ENCODE data around the gene MTCL1.

Gene MTCL1

DNA sequence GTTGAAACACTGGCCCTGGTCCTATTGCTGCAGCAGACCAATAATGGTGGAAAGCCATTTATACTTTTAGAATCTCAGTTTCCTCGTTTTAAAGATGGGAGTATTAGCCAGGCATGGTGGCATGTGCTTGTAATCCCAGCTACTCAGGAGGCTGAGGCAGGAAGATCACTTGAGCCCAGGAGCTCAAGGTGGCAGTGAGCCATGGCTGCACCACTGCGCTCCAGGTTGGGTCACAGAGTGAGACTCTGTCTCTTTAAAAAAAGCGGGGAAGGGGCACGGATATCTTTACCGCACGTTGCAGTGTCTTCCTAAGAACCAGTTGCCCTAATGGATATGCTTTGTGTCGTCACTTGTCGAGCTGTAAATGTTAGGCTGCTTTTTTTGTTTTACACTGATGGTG, 8.3 kb downstream of the MTCL1 start:
- no peak for DNase-seq (ENCODE audit: low read depth)

DNA sequence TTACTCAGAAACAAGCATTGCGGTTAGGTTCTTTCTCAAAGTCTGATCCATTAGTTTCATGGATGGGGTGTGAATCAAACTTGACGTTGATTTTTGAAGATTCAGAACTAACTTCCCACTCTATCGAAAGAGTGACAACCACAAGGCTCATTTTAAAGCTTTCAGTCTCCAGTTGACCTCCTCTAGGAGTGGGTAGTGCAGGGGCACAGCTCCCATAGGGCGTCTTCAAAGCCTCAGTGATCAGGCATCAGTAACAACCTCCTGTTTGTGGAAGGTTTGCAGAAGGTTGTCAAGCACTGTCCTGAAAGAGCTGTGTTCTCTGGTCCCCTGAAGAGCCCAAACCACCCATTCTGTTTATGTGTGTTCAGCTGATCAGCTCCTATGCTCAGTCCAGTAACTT, 10.2 kb downstream of the MTCL1 start:
- no peak for DNase-seq (ENCODE audit: low read depth)

DNA sequence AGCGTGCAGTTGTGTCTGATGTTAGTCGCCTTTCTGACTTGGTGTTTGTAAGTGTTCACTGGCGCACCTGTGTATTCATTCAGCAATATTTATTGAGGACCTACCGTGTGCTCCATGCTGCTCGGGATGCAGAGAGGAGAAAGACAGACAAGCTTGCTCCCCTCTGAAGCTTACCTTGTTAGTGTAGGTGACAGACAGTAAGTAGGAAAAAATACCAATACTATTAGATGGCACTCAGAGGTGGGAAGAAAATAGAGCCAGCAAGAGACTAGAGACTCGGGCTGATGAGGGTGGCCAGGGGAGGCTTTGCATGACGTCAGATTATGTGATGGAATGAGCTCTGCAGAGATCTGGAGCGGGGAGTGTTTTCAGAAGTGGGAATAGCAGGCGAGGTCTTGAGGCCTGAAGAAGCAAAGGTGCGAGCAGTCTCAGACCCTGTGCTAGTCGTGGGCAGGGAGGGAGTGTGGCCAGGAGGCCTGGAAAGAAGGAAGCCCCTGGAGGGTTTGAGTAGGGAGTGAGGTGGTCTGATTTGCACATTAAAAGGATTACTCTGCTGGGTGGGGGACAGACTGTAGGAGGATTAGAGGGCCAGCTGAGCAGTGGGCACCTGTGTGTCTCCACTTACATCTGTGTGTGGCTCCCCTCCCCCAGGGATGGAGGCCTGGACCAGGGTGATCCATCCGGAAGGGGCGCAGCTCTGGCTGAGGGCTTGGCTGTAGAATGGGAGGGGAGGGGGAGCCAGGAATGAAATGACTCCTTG, 11.8 kb downstream of the MTCL1 start:
- DNase-seq (ENCODE audit: low read depth), result no peak

DNA sequence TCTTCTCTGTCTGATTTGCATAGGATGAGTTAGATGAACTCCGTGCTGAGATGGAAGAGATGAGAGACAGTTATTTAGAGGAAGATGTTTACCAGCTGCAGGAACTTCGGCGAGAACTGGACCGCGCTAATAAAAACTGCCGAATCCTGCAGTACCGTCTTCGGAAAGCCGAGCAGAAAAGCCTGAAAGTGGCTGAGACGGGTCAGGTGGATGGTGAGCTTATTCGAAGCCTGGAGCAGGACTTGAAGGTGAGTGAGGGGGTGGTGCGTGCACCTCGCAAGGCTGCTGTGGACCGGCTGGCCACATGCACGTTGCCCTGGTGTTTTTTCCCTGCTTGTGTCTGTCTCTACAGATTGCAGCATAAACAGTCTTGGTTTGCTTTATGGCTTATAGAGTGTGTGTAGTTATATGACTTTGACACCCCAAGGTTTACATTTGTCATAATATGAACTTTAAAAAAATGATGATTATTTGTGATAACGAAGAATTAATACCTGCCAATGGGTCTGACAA, 13.1 kb downstream of the MTCL1 start:
- no peak for DNase-seq (ENCODE audit: low read depth)

DNA sequence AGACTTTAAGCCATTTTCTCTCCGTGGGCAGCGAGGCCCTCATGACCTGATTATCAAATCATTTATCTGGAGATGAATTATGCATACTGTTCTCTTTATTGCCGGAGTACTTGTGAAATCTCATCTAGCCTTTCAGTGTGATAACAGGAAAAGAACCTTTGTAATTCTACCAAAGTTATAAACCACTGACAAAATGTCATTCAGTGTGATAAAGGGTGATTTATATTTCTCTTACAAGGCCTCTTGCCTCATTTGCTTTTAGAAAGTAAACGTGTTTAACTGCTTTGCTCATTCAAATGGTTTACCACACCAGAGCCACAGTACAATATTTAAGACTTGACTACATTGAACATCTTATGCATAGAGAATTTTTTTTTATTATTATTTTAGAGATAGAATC, 13.8 kb downstream of the MTCL1 start:
- DNase-seq (ENCODE audit: low read depth), result no peak

DNA sequence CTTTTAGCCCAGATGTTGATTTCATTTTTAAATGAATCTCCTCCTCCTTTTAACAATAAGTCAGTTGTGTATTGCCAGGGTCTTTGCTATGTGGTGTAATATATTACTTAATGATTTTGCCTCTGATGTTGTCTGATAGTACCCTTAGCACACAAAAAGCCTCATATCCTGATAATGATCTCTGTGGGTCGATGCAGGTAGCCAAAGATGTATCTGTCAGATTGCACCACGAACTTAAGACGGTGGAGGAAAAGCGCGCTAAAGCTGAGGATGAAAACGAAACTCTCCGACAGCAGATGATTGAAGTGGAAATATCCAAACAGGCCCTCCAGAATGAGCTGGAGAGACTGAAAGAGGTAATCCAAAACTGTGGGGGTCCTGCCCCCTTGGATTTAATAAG, 14.8 kb downstream of the MTCL1 start:
- DNase-seq (ENCODE audit: low read depth), result no peak

DNA sequence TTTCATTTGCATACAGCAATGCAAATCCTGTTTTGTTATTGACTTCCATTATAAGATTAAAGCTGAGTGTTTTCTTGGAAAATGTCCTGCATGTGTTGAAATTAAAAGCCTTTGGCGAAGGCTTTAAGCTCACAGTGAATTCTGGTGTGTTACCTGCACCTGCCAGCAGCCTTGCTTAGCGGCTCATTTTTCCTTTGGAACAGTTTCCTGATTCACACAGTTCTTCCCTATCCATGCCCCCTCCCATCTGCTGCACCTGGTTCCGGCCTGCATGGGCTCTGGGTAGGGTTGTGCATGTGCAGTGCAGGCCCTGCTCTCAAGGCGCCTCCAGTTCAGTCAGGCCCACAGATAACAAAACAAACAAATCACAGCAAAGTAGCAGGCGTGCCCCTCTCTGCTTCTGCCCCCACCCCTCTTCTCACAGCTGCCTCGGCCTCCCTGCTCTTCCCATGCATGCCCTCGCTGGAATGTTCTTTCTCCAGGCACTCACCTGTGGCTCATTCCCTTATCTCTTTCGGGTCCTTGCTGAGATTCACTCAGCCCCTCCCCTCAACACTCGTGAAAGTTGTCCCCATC, 15.8 kb downstream of the MTCL1 start:
- DNase-seq (ENCODE audit: low read depth), result no peak

DNA sequence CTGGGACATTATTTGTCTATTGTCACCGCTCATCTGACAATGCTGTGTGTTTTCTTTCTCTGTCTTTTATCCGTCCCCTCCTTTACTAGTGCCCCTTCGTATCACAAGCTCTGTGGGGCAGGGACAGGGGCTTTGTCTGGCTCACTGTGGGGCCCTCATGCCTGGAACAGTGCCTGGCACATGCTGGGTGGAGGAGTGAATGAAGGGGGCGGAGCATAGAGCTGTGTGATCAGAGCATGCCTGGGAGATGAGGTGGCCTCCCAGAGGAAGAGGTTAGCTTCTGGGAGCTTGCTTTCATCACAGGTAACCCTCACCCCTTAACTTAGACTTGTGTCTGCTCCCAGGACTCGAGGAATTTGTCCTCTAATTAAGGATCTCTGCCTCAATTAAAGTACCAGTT, 16.4 kb downstream of the MTCL1 start:
- no peak for DNase-seq (ENCODE audit: low read depth)

DNA sequence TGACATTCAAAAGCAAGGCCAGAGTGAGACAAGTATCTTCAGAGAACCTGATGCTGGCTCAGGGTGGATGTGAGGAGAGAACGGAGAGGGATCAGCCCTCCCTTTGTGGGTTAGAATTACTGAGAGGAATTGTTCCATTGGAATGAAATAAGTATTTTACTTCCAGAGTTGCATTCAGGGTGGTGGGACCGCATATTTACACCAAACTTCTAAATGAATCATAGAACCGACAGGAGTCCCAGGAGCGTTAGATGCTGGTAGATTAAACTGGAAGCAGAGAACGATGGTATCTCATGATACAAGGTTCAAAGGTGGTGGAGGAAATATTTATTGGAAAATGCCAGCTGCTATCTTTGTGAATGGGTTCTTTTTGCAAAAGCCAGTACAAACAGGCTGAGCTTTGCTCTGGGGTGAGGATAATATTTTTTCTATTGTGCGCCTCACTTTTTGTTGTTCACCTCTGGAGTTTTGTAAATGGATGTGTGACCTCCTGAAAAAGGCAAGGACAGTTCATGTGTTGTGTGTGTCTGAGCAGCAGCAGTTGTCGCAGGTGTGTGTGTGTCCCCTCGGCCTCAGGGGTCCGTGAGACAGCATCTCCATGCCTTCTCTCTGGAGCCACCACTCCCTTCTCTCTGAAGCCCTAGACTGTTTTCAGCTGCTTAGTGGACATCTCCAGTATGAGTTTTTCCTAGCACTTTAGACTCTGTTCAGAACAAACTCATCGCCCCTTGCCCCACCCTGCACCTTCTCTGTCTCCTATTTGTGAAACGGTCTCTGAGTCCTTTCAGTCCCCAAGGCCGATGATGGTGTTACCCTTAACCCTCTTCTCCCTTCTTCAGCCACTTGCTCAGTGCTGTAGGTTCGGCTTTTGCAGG, 17.8 kb downstream of the MTCL1 start:
- DNase-seq (ENCODE audit: low read depth), result no peak

DNA sequence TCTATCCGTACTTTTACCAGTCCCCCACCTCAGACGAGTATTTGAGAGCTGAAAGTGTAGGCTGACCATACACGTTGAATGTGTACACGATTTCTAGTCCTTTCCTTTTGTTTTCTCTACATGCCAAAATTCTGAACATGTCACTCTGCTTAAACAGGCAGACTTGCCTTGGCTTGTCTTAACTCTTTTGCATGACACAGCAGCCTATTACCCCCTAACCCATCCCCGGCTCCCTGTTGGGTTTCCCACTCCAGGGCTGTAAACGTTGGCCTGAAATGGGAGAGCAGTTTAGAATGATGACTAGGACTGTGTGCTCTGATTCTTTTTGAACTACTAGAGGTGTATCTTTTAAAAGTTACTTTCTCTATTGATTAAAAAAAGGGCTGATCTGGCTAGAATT, 19.1 kb downstream of the MTCL1 start:
- DNase-seq (ENCODE audit: low read depth), result no peak

DNA sequence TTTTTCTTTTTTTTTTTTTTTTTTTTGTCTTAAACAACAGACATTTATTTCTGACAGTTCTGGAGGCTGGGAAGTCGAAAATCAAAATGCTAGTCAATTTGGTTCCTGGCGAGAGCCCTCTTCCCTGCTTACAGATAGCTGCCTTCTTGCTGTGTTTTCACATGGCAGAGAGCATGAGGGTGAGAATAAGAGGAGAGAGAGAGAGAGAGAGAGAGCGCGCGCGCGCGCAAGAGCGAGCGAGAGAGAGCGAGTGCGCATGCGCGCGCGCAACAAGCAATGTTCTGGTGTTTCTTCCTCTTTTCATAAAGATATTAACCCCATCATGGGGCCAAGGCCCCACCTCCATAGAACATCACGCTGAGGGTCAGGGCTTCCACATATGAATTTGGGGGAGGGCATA, 20.9 kb downstream of the MTCL1 start:
- DNase-seq (ENCODE audit: low read depth), result no peak

DNA sequence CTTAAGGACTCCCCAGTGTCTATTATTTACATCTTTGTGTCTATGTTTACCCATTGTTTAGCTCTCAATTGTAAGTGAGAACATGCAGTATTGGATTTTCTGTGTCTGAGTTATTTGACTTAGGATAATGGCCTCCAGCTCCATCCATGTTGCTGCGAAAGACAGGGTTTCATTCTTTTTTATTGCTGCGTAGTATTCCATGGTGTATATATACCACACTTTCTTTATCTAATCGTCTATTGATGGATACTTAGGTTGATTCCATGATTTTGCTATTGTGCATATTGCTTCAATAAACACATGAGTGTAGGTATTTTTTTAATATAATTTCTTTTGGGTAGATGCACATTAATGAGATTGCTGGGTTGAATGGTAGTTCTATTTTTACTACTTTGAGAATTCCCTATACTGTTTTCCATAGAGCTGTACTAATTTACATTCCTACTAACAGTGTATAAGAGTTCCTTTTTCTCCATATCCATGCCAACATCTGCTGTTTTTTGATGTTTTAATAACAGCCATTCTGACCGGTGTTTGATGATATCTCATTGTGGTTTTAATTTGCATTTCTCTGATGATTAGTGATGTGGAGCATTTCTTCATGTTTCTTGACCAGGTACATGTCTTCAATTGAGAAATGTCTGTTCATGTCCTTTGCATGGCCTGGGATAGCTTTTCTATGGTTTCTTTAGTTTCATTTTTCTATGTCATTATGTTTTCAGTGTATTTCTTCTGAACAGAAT, 21.8 kb downstream of the MTCL1 start:
- DNase-seq (ENCODE audit: low read depth), result no peak

DNA sequence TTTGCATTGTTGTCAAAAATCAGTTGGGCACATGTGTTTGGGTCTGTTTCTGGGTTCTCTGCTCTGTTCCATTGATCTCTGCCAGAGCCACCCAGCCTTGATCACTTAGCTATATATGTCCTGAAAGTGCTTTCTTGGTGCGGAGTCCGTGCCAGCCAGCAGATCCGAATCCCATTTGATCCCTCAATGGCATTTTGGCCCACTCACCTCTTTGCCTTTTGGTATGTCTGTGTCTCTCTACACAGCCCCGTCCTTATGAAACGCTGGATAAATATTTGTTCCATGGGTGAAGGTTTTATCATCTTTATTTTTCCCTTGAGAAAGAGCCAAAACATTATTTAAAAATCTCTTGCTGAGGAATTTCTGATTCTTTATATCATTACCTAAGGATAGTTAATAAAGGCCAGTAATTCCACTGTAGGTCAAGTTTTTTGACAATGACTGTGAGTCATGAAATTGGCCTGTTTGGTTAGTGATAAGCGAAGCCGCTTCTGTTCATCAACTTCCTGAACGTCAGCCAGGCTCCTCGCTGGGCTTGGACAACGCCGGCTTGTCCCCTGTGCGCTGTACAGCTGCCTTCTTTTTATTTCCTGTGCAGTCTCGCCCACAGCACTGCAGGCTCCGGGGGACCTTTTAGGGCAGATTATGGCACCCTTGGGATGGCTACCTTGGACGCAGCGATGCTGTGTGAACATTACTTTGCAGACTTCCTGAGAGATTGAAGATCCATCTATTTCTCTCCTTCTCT, 24.9 kb downstream of the MTCL1 start:
- DNase-seq (ENCODE audit: low read depth), result no peak

DNA sequence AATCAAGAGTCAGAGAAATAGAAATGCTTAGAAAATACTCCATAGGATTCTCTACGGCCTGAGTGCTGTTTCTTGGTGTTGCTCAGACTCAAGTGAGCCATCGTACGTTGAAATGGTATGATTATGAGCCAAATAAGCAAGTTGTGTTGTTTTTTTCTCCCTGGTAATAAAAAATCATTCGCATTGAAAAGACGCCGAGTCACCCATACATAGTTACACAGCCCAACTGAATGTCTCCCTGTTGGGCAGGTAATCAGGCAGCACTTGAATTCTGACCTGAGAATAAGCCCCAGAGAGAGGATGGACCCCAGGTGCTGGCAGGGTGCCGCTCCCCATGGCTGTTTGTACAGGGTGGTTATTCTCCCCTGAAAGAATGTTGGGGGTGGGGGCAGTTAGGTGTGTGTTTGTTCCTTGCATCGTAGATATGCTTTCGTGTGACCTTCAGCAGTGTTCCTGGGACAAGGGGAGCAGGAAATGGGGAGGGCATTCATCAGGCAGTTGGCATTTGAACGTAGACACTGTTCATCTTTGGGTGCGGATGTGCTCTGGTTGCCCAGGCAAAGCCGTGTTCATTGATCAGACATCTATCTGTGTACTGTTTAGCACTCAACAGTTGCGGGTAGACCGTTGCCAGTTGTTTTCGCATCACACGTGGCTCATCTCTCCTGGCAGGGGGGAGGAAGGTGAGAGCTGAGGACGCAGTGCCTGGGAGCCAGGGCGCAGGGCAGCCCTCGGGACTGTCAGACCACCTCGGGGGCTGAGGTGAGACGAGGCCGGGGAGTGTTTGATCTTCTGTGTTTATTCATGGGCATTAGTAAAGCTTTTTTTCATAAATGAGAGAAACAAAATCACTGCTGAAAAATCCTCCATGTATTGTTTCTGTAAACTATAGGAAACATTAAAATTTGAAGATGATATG, 27.3 kb downstream of the MTCL1 start:
- no peak for DNase-seq (ENCODE audit: low read depth)

DNA sequence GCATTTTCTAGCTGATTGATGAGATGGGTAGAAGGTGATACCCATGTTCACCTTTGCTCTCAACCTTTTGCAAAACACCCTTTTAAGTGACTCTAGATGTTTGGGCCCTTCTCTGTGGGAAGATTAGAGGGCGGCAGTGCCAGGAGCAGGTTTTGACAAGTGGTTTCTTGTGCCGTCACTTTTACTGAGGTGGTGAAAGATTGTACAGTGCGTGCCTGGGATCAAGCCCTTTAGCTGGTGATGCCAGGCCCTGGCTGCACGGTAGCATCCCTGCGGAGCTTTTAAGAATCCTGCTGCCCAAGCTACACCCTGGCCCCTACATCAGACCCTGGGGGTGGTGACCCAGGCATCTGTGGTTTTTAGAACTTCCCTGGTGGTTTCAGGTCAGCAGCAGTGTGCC, 29.1 kb downstream of the MTCL1 start:
- DNase-seq (ENCODE audit: low read depth), result no peak

DNA sequence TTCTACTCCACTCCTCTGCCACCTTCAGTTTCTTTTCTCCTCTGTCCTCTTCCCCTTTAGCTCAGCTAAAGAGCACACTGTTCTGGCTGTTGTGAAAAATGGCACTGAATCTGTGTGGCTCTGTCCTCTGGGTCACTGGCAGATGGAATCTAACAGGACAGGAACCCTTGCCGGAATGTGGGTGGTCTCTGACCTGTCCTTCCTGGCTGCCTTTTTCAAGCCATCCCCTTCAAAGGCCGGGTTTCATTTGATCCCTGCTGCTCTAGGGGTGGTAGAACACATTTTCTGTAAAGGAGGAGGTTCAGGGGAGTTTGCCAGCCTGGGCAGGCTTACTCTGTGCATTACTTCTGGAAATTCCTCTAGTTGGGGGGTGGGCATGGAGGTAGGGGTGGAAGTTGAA, 29.9 kb downstream of the MTCL1 start:
- DNase-seq (ENCODE audit: low read depth), result no peak

DNA sequence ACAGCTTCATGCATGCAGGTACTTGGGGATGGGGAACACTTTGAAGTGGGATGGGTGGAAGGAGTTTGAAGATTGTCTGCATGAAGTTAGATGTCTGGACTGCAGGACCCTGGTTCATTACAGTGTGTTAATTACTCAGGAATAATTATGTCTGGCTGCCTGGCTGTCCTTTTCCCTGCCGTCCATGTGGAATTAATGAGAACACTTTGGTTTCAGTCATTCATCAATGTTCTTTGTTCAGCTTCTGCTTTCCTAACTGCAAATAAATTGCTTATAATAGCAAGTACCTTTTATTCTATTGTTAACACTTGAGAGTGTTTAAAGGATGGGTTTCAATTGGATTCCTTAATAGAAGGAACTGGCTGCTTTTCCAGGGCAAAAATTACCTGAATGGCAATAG, 35.8 kb downstream of the MTCL1 start:
- DNase-seq (ENCODE audit: low read depth), result no peak

DNA sequence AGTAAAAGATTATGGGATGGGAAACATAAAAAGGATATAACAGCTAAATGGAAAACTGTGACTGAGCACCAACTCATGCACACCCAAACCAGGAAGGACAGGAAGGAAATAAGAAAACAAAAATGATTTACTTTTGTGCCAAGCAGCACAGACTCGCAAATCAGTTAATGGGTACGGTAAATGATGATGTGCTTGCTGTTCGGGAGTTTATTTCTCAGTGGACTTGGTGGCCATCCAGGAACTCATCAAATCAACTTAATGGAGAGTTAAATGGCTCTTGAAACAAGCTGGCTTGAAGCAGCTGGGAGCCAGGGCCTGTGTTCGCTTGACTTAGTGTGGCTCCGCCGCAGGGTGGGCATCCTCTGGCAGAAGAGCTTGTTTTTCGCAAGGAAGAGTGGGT, 36.2 kb downstream of the MTCL1 start:
- no peak for DNase-seq (ENCODE audit: low read depth)

DNA sequence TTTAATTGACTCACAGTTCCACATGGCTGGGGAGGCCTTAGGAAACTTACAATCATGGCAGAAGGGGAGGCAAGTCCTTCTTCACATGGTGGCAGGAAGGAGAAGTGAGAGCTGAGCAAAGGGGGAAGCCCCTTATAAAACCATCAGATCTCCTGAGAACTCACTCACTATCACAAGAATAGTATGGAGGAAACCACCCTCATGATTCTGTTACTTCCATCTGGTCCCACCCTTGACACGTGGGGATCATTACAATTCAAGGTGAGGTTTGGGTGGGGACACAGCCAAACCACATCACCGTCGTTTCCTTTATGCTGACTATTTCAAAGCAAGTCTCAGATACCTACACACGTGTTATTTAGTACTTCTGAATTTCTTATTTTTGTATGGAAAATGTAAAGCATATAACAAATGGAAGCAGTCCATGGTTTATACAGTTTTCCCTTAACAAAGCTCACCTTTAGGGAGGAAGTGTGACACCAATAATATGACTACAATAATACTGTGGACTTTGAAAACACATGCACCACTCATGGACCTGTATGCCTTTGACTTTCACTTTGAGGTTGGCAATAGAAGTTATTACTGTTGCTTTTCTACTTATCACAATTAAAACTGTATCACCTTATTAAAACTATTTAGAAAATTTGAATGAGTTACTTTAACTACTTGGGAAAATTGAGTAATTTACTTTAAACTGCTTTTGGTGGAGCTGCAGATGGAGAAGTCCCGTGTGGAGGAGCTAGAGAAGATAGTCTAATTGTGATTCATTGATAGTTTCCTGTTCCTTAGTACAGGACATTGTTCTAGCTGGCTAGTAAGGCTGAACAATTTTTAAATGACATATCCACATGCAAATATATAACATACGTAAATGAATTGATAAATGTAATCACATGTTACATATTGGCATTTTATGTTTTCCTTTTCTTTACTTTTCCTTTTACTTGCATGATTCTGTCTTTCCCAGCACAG, 37.3 kb downstream of the MTCL1 start:
- DNase-seq (ENCODE audit: low read depth), result no peak

Data from activated T-cell treated with anti-CD3 and anti-CD28 coated beads for 1 hour (primary cell).